Activated CD4-positive, CD25-positive, alpha-beta regulatory T cell treated with anti-CD3 and anti-CD28 coated beads, Interleukin-2, amount 50 U/mL, for 16 hours (primary cell): ENCODE measurements around the gene TRIM65.

ENCODE experiments used
- DNase-seq: peaks from one replicate; pipeline ENCODE4 v3.0.0-alpha.2; 2020; ENCODE audit warnings: low read depth, low spot score

Gene TRIM65

DNA sequence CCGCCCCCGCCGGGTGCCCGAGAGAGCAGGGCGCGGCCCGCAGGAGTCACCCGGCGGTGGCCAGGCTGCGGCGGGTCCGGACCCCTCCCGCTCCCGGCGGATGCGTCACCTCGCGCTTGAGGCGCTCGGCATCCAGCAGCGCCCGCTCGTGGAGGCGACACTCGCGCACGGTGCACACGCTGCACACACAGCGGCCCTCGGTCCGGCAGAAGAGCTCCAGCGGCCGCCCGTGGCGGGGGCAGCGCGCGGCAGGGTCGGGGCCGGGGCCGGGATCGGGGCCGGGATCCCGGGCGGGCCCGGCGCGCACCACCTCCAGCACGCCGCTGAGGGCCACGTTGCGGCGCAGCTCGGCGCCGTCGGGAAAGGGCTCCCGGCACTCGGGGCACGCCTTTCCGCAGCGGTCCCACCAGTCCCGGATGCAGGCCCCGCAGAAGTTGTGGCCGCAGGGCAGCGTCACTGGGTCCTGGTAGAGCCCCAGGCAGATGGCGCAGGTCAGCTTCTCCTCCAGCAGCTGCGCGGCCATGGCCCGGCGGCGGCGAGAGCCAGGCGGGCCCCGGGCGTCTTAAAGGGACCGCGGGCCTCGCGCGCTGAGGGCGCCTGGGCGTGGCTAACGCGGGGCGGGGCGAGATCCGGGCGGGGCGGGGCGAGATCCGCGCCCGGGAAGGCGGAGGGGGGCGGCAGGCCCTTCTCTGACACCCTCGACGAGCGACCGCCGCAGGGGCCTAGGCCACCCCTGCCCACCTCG, at the start of gene TRIM65:
Gene TRIM65, minus strand, starts transcription at position 537 of the 745 bp plus-strand sequence. Its CDS starts 14 bp downstream, at position 523.
- peak; percentile 41 for DNase-seq

DNA sequence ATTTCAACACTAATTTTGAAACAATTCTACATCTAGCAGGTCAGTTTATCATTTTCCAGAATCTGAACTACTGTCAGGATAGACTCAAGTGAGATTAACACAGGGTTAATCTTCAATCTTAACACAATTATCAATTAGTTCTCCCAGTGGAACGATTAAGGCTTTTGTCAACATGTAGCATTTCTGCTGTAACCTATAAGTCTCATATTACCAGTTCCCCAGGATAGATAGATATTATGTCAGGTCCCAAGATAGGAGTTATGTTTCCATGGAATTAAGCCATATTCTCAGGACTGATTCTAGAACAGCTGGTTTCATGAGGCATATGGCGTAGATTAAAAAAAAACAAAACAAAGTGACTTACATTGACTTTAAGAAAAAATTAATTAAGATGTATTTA, 48.5 kb upstream of the TRIM65 start:
- DNase-seq: no peak

- no peak for DNase-seq
These were observed 46.7 kb upstream of the TRIM65 start for GRCh38 chr17:75943491-75943890.

DNA sequence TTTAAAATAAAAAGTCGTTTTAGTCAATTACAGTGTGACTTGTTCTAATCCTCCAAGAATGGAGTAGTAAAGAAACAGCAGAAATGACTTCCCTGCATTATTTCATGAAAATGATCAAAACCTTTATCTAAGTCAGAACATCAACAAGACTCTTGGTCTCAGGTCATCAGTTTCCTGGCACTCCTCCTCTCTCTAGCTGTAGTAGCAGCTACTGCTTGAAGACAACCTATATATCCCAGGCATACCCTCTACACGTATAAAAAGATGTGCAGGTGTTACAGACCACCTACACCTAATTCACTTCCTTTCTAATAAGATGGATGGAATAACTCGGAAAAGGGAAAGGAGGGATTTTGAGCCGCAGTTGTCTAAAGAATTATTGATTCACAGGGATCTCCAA, 45.7 kb upstream of the TRIM65 start:
- DNase-seq: no peak

- DNase-seq: no peak
These were observed 44.7 kb upstream of the TRIM65 start for GRCh38 chr17:75941442-75941819.

- DNase-seq: peak; percentile 83
These were observed 44.1 kb upstream of the TRIM65 start, which contains the start of gene FBF1 for GRCh38 chr17:75940727-75941441. FBF1 (minus strand) TSS chr17:75941042; CDS start chr17:75938149, 2,893 bp downstream.

GRCh38 chr17:75937652-75938051, 40.9 kb upstream of the TRIM65 start:
- DNase-seq: no peak

- DNase-seq: no peak
These were observed 37.1 kb upstream of the TRIM65 start for GRCh38 chr17:75933808-75934207.

DNA sequence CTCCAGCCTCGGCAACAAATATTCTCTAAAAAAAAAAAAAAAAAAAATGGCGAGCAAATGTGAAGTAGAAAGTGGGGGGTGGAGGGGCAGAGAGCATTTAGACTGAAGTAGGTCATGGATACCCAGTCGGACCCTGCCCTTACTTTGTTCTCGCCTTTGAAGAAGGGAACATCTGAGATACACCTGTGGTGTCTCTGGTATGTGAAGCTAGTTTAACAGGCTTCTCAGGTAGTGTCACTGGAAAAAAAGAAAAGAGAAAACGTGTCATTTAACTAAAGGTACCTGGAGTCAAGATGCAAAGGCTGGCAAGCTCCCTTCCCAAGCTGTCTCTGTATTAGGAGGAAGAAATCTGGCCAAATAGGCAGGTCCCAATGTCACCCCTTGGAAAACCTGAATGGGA, 36.1 kb upstream of the TRIM65 start:
- no peak for DNase-seq

GRCh38 chr17:75931062-75931461, 34.3 kb upstream of the TRIM65 start:
- no peak for DNase-seq

GRCh38 chr17:75927286-75927922, 30.7 kb upstream of the TRIM65 start:
- no peak for DNase-seq

DNA sequence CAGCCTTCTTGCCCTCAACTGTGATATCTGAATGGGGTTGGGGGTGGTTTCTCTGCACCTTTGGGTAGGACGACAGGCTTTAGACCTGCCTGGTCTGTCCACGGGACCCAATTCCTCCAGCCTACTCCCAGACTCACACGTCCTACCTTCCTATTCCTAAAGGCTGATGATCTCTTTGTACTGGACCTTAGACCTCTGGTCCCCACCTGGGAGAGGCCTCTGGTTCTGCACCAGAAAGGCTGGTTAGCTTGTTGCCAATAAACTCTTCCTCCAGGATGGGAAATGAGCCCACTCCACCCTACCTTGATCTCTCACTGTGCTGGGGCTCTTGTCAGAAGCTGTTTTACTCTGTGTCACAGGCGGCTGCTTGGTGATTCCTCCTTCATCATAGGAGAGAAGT, 29.7 kb upstream of the TRIM65 start:
- DNase-seq: no peak

- DNase-seq: no peak
These were observed 29.2 kb upstream of the TRIM65 start for GRCh38 chr17:75925912-75926311.

DNA sequence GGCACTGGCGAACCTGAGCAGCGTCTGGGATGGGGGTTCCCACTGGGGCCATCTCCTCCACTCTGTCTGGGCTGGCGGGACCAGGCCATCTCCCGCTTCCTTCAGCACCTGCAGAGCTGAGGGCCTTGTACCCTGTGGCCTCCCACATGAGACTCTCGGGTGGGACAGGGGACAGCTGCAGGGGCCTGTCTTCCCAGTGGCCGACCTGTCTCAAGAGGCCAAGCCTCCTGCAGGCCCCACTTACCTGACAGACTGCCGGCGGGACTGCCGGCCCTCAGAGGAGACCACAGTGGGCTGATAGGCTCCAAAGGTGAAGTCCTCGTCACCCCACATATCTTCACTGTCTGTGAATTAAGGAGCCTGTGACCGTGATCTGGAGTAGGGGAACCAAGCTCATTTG, 28.4 kb upstream of the TRIM65 start:
- DNase-seq: no peak

GRCh38 chr17:75922963-75923874, 26.5 kb upstream of the TRIM65 start:
- no peak for DNase-seq

- no peak for DNase-seq
These were observed 25.6 kb upstream of the TRIM65 start for GRCh38 chr17:75922173-75922961.

DNA sequence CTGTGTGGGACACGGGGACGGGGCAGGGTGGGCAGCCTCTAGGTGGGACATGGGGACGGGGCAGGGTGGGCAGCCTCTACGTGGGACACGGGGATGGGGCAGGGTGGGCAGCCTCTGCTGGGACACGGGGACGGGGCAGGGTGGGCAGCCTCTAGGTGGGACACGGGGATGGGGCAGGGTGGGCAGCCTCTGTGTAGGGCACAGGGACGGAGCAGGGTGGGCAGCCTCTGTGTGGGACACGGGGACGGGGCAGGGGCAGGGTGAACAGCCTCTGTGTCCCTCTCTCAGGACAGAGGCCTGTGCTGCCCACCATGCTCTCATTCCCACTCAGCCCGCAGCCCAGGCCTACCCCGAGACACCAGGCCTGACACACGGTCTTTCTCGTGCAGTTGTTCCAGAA, 24.8 kb upstream of the TRIM65 start:
- DNase-seq: no peak

- DNase-seq: no peak
These were observed 23.4 kb upstream of the TRIM65 start for GRCh38 chr17:75920045-75920560.

DNA sequence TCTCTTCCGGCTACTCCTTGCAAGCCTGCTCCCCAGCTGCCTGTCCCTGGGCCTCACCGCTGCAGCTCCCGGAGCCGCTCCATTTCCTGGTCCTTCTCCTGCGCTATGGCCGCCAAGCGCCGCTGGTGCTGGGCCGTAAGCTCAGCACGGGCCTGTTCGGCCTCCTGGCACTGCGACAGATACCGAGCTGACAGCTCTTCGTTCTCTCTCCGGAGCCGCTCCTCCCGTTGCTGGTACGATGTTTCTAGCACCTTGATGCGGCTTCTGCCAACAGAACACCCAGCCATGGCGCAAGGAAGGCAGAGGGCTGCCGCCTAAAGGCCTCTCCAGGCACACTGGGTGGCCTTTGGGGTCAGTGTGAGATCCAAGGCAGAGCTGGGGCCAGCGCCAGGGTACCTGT, 22.9 kb upstream of the TRIM65 start:
- no peak for DNase-seq

- DNase-seq: no peak
These were observed 21.2 kb upstream of the TRIM65 start for GRCh38 chr17:75917917-75918445.
